CD4-positive, CD25-positive, alpha-beta regulatory T cell (primary cell): Measurements from ENCODE around the gene MYL12B. TPM values are rescaled to one million over a fixed set of nuclear protein-coding genes. Genes with fewer than 3 reads are reported as not detected.
"Not testable (repeated sequence)": the region's sequence is repeated elsewhere in the genome, so short reads cannot be mapped to it uniquely, and the experiment has no call there.

Source experiments
- ATAC-seq, 2 donors: fragments of 150-1000 bp; cut with Tn5 transposase; one replicate each; pipeline ENCODE4 v1.10.0; 2021; ENCODE audit warnings: low read depth in 2 of 2, moderate number of reproducible peaks in 2 of 2, moderate library complexity in 1 of 2
- DNase-seq, 3 donors: peaks; one replicate each; pipeline versions ENCODE4 v3.0.0 to v3.0.0-alpha.2; 2012 to 2022; ENCODE audit warnings: mixed read lengths in 1 of 3
- H3K27ac ChIP-seq: one replicate; pipeline ENCODE4 v1.7.0; 2013; ENCODE audit warnings: mild to moderate bottlenecking, low read length; ENCODE audit not compliant: insufficient read depth, poor library complexity, severe bottlenecking
- H3K27me3 ChIP-seq: one replicate; pipeline ENCODE4 v1.7.0; 2013; ENCODE audit warnings: low read length; ENCODE audit not compliant: control insufficient read depth, insufficient read depth
- H3K36me3 ChIP-seq: one replicate; pipeline ENCODE4 v1.7.0; 2013; ENCODE audit warnings: mild to moderate bottlenecking, low read length, moderate library complexity; ENCODE audit not compliant: control insufficient read depth, insufficient read depth
- H3K4me1 ChIP-seq: 2 replicates; pipeline ENCODE4 v1.7.0; 2013; ENCODE audit warnings: mild to moderate bottlenecking, low read length; ENCODE audit not compliant: insufficient read depth, control insufficient read depth, poor library complexity, severe bottlenecking
- H3K4me3 ChIP-seq: one replicate; pipeline ENCODE4 v1.7.0; 2013; ENCODE audit warnings: low read depth, mild to moderate bottlenecking, low read length, moderate library complexity
- H3K9me3 ChIP-seq, 2 experiments: 1 replicate in 1 of 2; 2 replicates in 1 of 2; pipeline ENCODE4 v1.7.0; 2013; ENCODE audit warnings: low read length in 2 of 2, mild to moderate bottlenecking in 1 of 2, moderate library complexity in 1 of 2; ENCODE audit not compliant: control insufficient read depth in 2 of 2
- H3K27ac Mint-ChIP-seq, 3 donors: one replicate each; pipeline ENCODE4 v1.8.0; 2020 to 2022; ENCODE audit warnings: mild to moderate bottlenecking in 3 of 3, mixed read lengths in 3 of 3, moderate library complexity in 2 of 3
- H3K27me3 Mint-ChIP-seq: one replicate; pipeline ENCODE4 v1.8.0; 2022; ENCODE audit warnings: mild to moderate bottlenecking, mixed read lengths
- H3K36me3 Mint-ChIP-seq: one replicate; pipeline ENCODE4 v1.8.0; 2020; ENCODE audit warnings: mixed read lengths
- H3K4me1 Mint-ChIP-seq, 4 donors: one replicate each; pipeline ENCODE4 v1.8.0; 2020 to 2022; ENCODE audit warnings: mixed read lengths in 4 of 4, mild to moderate bottlenecking in 1 of 4
- H3K4me3 Mint-ChIP-seq, 4 donors: one replicate each; pipeline ENCODE4 v1.8.0; 2020 to 2022; ENCODE audit warnings: mild to moderate bottlenecking in 4 of 4, mixed read lengths in 4 of 4, moderate library complexity in 3 of 4
- H3K9me3 Mint-ChIP-seq, 7 donors: one replicate each; pipeline ENCODE4 v1.8.0; 2020 to 2022; ENCODE audit warnings: mixed read lengths in 7 of 7, mild to moderate bottlenecking in 3 of 7, moderate library complexity in 2 of 7
- polyA plus RNA-seq, 4 donors: library from polyadenylated mRNA; unstranded; fragments of 300-500 nt; fragmentation: Illumina TruSeq; gene quantifications; one replicate each; pipeline ENCODE4 v1.2.3, GENCODE V29; 2021
- total RNA-seq: library from RNA; stranded (reverse); gene quantifications from one replicate; pipeline ENCODE4 v1.2.3, GENCODE V29; 2022

The MYL12B gene
- total and polyA plus RNA-seq, 5 donors from 2014 or later: 168 to 1,134 (median 998) TPM

DNA sequence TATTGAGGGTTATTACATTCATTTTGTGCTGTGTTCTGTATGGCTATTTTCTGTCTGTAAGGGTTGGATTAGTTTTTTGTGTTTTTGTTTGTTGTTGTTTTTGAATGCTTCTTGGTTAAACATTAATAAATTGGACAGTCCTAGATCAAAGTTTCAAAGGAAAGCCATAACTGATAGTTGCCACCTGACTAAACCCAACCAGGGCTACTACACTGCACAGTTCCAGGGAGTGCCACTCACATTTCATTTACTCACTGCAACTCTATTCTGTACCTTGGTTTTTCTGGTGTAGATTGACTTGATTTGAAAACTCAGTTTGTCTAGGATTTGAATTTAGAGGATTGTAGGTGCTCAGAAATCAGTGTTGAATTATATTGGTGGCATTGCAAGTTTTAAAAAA, 6.4 kb downstream of the MYL12B start:
- ATAC-seq (no peak), DNase-seq (no peak)
- peak overlapping the region; percentile 39 to 79 (median 70) for H3K27ac Mint-ChIP-seq
- Histone ChIP-seq H3K4me3 (peak overlapping the region; percentile 60), H3K4me1 (peaks cover 74% of the 10 kb centered on the region), H3K36me3 (peaks cover 6% of the 10 kb centered on the region), H3K9me3 (no peaks in the 10 kb centered on the region), H3K27me3 (no peaks in the 10 kb centered on the region), H3K27ac (peak overlapping the region; percentile 34)
- H3K4me3 Mint-ChIP-seq: peak overlapping the region; percentile 11 to 66 (median 38)
- H3K4me1 Mint-ChIP-seq: peaks cover 70 to 92% (median 82%) of the 10 kb centered on the region in 4 donors
- peaks cover 8% of the 10 kb centered on the region for H3K36me3 Mint-ChIP-seq
- H3K27me3 Mint-ChIP-seq: no peaks in the 10 kb centered on the region
- no peaks in the 10 kb centered on the region for H3K9me3 Mint-ChIP-seq

DNA sequence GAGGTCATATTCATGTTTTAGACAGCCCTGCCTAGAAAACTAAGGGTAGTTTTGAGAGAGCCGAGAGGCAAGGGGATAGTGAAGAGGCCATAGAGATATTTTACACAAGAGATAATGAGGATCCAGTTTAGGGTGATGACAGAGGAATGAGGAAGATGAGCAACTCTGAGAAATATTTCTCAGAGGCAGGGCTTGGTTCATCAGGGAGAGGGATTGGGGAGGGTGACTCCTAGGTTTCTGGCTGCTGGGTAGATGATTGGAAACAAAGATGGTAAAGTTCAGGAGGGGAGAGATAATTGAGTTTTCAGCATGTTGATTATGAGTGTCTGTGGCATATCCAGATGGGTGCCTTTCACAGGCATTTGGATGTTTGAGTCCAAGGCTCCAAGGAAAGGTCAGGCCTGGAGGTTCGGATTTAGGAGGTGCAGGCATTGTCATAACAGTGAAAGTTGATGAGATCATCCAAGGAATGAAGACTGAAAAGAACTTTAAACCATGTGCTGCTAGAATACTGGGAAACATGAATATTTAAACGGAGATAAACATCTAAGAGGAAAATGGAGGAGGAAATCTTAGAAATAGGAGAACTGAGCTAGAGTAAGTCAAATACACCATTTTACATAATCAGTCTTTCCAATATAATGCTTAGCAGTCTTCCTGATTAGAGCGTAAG, 7.4 kb downstream of the MYL12B start:
- Histone ChIP-seq H3K27ac (peak overlapping the region; percentile 24), H3K4me3 (peak overlapping the region; percentile 60), H3K9me3 (no peaks in the 10 kb centered on the region), H3K4me1 (peaks cover 63% of the 10 kb centered on the region), H3K36me3 (peaks cover 16% of the 10 kb centered on the region), H3K27me3 (no peaks in the 10 kb centered on the region)
- Mint-ChIP-seq H3K36me3 (peaks cover 17% of the 10 kb centered on the region), H3K4me1 (peaks cover 64 to 82% (median 74%) of the 10 kb centered on the region in 4 donors), H3K27me3 (no peaks in the 10 kb centered on the region), H3K27ac (peak overlapping the region; percentile 70 to 88 (median 79)), H3K9me3 (no peaks in the 10 kb centered on the region), H3K4me3 (peak overlapping the region; percentile 18 to 66 (median 56))
- no peak for ATAC-seq
- no peak for DNase-seq

DNA sequence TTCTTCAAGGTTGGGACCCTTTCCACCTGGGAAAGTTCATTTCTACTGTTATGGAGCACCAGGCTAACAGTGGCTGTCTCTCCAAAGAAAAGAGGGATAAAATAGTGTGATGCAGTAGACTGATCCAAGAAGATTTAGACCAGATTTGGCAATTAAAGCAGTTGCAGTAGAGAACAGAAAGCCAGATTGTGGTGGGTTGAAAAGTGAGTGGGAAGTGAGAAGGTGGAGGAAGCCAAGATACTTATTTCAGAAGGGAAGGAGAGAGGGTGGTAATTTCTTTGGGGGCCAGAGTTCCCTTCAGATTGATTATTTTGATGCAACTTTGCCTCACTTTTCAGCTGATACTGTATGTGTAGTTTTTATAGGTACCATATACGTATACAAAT, 8.0 kb downstream of the MYL12B start:
- Mint-ChIP-seq H3K36me3 (peaks cover 19% of the 10 kb centered on the region), H3K9me3 (no peaks in the 10 kb centered on the region), H3K4me1 (peaks cover 63 to 76% (median 70%) of the 10 kb centered on the region in 4 donors), H3K27me3 (no peaks in the 10 kb centered on the region), H3K4me3 (peak overlapping the region in 3 of 4 donors; percentile 50 to 66 (median 61)), H3K27ac (peak overlapping the region; percentile 70 to 88 (median 79))
- ATAC-seq (no peak), DNase-seq (no peak)
- H3K36me3 ChIP-seq: peaks cover 21% of the 10 kb centered on the region
- peak overlapping the region; percentile 60 for H3K4me3 ChIP-seq
- peak overlapping the region; percentile 24 for H3K27ac ChIP-seq
- H3K27me3 ChIP-seq: no peaks in the 10 kb centered on the region
- no peaks in the 10 kb centered on the region for H3K9me3 ChIP-seq
- H3K4me1 ChIP-seq: peaks cover 58% of the 10 kb centered on the region

- no peaks in the 10 kb centered on the region for H3K27me3 Mint-ChIP-seq
- H3K9me3 Mint-ChIP-seq: no peaks in the 10 kb centered on the region
- peaks cover 32% of the 10 kb centered on the region for H3K36me3 Mint-ChIP-seq
- DNase-seq (no peak), ATAC-seq (no peak)
- H3K4me3 Mint-ChIP-seq: no peak overlapping the region
- H3K27ac Mint-ChIP-seq: peak overlapping the region in 2 of 3 donors; percentile 68 to 72
- Histone ChIP-seq H3K27ac (no peak overlapping the region), H3K4me3 (no peak overlapping the region), H3K4me1 (peaks cover 26% of the 10 kb centered on the region), H3K9me3 (no peaks in the 10 kb centered on the region), H3K27me3 (no peaks in the 10 kb centered on the region), H3K36me3 (peaks cover 52% of the 10 kb centered on the region)
- peaks cover 46 to 48% (median 46%) of the 10 kb centered on the region in 4 donors for H3K4me1 Mint-ChIP-seq
These were observed 11.1 kb downstream of the MYL12B start for GRCh38 chr18:3273042-3273441.

- H3K27ac ChIP-seq, H3K4me3 Mint-ChIP-seq, H3K4me1 ChIP-seq, H3K9me3 Mint-ChIP-seq, H3K27me3 Mint-ChIP-seq, ATAC-seq, H3K27me3 ChIP-seq, H3K9me3 ChIP-seq, H3K4me3 ChIP-seq, DNase-seq: not testable (repeated sequence)
- Mint-ChIP-seq H3K4me1 (peaks cover 3 to 15% (median 8%) of the 10 kb centered on the region in 4 donors), H3K36me3 (peaks cover 30% of the 10 kb centered on the region), H3K27ac (peak overlapping the region in 1 of 3 donors; percentile 60)
- peaks cover 59% of the 10 kb centered on the region for H3K36me3 ChIP-seq
These were observed 15.8 kb downstream of the MYL12B start for GRCh38 chr18:3277643-3278213.

- DNase-seq (no peak), ATAC-seq (peak in 1 of 2 donors; percentile 31)
- Mint-ChIP-seq H3K4me1 (peaks cover 0 to 12% (median 4%) of the 10 kb centered on the region in 4 donors), H3K36me3 (peaks cover 17% of the 10 kb centered on the region), H3K27me3 (peaks cover 5% of the 10 kb centered on the region), H3K4me3 (no peak overlapping the region), H3K9me3 (no peaks in the 10 kb centered on the region), H3K27ac (peak overlapping the region in 2 of 3 donors; percentile 65 to 97)
- Histone ChIP-seq H3K4me1 (no peaks in the 10 kb centered on the region), H3K27me3 (no peaks in the 10 kb centered on the region), H3K4me3 (no peak overlapping the region), H3K9me3 (no peaks in the 10 kb centered on the region), H3K27ac (no peak overlapping the region), H3K36me3 (peaks cover 42% of the 10 kb centered on the region)
These were observed 17.6 kb downstream of the MYL12B start for GRCh38 chr18:3279201-3280185.
